NCI-H2196 treated with DMSO at 0.1 percent for 48 hours (cell line): ENCODE results near the gene EEFSEC.
"Not testable (repeated sequence)": the region's sequence is repeated elsewhere in the genome, so short reads cannot be mapped to it uniquely, and the experiment has no call there.

Source experiments
- DNase-seq: peaks from one replicate; lab custom pipeline; 2025; ENCODE audit not compliant: unreplicated experiment; lab: John Stamatoyannopoulos, UW

Gene EEFSEC

DNA sequence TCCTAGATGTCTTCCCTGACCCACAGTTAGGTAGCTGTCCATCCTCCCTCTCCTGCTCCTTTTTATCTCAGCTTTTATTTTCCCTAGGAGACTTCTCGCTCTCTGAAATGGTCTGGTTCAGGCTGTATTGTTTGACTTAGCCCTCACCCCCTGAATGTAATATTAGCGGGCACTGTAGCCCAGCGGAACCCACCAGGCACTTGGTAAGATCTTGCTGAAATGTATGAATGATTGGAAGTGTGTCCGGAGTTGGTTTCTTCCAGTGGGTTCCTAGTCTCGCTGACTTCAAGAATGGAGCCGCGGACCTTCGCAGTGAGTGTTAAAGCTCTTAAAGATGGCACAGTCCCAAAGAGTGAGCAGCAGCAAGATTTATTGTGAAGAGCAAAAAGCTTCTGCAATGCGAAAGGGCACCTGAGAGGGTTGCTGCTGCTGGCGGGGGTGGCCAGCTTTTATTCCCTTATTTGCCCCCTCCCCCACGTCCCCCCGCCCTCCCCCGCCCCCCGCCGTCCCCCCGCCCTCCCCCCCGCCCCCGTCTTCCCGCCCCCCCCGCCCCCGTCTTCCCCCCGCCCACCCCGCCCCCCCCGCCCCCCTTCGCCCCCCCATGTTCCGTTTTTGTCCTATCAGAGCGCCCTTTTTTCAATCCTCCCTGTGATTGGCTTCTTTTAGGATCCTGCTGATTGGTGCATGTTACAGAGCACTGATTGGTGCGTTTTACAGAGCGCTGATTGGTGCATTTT lies 694 bp upstream of the EEFSEC start:
- peak; percentile 92 for DNase-seq

DNA sequence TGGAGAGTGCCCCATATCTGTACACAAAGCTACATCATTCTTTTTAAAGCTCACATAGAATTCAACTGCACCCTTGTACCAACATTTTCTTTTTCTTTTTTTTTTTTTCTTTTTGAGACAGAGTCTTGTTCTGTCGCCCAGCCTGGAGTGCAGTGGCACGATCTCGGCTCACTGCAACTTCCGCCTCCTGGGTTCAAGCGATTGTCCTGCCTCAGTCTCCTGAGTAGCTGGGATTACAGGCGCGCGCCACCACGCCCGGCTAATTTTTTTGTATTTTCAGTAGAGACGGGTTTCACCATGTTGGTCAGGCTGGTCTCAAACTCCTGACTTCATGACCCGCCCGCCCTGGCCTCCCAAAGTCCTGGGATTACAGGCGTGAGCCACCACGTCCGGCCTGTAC lies 1.1 kb downstream of the EEFSEC start:
- not testable (repeated sequence) for DNase-seq

DNA sequence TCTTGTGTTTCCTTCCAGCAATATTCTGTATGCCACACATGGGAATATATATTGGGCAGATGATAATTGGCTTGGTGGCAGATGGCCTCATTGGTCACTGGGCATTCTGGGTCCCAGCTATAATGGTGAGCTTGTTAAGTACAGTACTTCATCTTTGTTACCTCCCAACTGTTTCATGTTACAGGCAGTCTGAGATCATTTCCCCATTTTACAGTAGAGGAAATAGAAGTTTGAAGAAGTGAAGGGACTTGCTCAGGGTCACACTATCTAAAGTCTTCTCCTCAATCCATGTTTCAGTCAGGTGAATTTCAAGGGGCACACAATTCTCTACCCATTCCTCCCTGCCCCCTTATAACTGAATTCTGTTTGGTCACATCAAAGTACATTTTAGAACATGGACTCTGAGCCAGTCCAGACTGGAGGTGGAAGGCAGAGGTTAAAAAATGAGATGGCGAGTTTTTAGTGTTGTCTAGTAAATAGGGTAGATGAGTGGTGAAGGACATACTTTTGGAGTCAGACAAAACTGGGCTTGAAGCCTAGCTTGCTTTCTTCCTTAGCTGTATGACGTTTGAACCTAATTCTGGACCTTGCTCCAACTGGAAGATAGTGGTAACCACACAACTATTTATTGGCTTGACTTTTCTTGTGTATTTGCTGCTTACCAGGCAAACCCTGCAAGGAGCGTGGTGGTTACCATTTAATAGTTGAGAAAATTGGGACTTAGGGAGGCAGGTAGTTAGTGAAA lies 2.5 kb downstream of the EEFSEC start:
- no peak for DNase-seq

DNA sequence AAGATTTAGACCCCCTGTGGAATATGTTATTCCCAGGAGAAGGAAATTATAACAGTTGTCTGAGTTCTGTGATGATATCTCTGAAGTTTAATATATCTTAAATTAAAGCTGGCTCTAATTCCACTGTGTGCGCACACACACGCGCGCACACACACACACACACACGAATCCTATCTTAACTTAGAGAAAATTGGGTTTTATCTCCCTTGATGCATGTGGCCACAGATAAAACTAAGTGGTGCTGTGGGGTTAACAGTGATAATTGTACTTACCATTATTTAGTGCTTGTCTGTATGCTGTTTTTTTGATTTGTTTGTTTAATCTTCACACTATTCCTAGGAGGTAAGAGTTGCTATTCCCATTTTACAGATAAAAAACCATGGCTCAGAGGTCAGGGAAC lies 7.4 kb downstream of the EEFSEC start:
- DNase-seq: no peak

DNA sequence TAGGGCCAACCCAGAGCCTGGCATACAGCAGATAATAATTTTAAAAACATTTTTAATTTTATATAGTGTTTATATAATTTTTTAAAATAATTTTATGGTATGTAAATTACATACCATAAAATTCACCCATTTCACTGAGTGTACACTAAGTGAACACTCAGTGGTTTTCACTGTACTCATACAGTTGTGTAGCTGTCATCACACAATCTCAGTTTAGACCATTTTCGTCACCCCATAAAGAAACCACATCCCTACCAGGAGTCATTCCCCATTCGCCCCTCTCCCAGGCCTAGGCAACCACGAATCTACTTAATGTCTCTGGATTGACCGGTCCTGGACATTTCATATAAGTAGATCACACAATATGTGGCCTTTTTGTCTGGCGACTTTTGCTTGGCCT lies 10.2 kb downstream of the EEFSEC start:
- no peak for DNase-seq

DNA sequence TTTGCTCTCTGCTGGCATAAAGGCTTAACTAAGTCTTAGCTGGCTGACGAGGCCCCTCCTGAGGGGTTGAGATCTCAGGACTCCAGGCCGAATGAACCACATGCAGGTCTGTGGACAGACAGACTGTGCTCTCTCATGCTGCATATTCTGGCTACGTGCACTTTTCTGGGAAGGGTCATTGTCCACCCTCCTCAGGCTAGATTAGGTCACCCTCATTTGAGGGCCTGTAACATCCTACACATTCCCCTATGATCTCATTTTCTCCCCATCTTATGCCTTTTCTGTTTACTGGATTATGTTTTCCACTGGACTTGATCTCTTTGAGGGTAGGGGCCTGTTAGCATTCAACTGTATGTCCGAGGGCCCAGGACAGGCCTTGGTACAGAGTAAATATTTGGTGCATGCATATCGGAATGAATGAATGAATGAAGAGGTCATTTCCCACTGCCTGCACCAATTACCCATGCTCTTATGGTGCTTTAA lies 13.7 kb downstream of the EEFSEC start:
- no peak for DNase-seq

DNA sequence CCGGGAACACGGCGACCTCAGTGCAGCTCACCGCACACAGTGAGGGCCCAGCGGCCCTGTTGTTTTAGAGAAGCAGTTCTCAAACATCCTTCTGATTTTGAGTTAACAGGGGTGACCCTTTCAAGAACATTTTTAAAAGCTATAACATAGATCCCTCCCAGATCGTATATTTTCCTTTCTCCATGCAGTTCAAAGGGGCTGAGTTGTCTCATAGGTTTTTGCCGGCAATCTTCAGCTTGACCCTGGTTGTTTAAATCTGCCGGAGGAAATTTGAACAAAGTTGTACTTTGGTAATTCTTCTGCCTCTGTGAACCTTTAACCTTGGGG lies 14.3 kb downstream of the EEFSEC start:
- no peak for DNase-seq

DNA sequence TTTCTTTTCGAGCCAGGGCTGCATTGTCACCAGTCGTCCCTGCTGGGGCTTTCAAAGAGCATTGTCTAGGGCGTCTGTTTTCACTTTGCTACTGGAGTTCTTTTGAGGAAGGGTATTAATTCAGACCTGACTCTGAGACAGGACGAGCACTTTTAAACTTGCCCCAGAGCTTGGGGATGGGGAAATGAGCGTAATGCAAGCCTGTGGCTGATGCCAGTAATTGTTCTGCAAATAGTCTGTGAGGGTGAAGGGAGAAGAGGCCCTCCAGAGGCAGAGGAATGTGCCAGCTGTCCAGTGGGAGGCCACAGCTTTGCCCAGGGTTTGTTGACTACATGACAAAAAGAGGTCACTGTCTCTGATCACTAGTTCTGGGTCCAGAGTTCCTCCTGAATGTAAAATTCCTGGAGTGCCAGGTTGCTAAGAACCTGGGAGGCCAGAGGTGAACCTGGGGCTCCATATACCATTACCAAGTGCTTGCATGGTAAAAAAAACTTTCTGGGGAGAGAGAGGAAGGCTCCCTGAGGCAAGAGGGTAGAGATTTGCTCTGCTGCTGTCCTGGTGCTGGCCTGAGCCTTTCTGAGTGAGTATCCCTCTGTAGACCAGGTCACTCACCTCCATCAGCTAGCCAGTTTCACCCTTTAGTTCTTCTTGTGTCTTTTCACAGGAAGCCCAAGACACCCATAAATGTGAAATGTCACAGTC lies 14.8 kb downstream of the EEFSEC start:
- DNase-seq: no peak

DNA sequence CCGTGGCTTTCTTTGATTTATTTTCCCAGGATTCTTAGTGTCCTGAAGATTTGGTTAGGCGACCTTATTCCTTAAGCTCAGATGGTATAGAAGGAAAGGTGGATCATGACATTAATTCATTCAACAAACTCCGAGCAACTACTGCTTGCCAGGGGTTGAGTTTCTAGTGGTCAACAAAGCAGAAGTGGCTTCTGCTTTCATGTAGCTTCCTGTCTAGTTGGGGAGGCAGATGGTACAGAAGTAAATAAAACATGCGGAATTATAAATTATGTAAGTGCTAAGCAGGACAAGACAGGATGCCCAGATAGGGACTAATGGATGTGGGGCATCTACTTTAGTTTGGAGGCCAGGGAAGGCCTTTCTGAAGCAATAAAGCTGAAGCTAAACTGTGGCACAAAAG lies 15.6 kb downstream of the EEFSEC start:
- no peak for DNase-seq

DNA sequence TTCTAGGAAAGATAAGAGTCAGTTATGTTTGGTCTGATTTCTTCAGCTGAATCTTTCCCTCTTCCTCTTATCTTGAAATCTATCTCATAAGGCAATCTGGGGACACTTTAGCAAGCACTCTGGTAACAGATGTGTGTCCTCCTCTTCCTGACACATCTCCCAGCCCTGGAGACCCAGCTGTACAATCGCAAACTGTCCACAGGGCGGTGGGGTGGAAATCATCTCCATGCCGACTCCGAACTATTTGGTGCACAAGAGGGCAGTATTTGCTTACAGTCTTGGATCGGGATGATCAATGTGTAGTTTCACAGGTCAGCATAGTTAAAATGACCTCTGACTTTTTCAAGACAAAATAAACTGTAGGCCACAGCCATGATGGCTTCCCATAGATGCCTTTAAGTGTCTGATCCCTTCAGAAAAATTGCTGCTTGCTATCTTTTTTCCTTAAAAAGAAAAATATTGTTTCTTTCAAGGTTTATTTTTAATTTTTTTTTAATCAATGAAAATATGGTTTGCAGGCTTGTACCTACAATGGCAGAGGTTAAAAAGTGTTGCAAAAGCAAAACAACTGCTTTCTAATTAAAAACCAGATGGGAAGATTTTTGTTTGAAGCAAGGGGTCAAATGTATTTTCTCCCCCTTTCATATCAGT lies 17.7 kb downstream of the EEFSEC start:
- DNase-seq: peak; percentile 73

DNA sequence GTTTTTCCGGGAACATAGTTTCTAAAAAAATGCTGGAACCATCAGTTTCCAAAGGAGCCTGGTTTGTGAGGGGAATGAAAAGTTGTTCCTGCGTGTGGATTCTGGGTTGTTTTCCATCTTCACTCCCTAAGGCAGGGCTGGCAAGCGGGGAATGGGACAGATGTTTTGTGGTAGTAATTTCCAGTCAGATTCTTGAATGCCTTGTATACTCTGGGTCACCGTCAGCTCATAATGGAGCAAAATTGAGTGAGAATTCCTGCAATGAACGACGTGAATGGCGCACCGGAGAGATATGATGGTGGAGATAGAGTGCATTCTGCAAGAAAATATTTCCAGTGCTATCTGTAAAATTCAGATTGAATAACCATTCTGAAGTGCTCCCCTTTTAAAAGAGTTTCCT lies 19.9 kb downstream of the EEFSEC start:
- no peak for DNase-seq

DNA sequence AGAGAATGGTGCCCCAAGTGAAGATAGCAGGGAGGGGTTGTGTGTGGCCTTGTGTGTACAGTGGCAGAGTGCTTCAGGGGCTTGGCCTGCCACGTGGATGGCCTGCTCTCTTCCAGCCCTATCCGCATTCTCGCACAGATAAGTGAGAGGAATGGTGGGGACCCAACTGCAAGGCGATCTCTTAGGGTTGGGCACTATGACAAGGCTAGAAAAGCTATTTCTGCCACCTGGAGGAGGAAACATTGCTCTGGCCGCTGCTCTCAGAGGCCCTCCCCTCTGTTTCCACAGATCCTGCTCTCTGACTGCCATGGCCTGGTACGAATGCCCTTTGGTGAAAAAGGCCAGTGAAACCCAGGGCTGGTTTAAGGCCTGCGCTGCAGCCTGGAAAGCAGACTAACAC lies 20.6 kb downstream of the EEFSEC start:
- DNase-seq: no peak

DNA sequence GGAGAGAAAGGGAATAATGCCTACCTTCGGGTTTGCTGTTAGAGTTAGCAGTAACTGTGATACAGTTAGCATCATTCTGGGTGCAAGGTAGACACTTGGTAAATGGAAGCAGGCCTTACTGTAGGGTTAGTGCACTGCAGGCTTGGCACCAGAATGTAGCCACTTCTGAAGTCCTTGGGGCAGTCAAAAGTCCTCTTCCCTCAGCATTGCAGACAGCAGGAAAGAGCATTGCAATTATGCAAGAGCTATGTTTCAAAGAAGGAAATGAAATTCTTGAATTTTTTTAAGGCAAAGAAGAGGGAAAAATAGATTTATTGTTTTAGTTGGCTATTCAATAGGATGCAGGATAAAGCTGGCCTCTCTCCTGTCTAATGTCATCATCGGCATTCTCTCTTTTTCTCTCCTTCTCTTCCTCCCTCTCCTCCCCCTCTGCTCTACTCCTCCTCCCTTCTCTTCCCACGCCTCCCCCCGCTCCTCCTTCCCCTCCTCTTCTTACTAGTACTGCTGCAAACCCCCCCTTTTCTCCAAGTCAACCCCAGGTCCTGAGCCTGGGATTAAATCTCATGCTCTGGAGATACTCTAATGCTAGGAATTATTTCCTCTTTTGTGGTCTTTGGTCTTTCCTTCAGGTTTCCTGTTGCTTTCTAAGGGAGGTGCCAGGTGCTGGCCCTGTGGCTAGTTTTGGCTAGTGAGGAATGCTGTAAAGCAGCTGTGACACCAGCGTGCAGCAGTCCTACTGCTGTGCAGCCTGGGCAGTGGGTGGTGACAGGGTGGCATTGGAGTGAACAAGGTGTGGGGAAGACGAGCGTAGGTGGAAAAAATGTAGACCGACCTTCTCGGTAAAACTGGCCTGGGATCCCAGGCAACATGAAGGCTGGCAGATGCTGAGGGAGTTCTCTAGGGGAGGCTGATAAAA lies 21.7 kb downstream of the EEFSEC start:
- DNase-seq: no peak

DNA sequence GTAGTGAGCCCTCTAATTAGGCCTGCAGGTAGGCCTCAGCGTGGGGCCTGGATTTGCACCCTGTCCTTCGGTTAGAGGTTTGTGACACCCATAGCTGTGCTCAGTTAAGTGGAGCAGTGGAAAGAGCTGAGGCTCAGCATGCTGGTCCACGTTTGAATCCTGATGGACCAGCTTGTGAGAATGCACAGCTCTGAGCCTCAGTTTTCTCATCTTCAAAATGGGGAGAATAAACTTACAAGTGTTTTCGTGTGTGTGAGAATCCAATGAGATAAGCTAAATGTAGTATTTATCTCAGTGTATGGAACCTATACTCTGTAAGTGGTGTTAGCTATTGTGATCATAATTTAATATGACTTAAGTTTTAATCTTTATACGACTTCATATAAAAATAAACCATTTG lies 22.5 kb downstream of the EEFSEC start:
- no peak for DNase-seq

DNA sequence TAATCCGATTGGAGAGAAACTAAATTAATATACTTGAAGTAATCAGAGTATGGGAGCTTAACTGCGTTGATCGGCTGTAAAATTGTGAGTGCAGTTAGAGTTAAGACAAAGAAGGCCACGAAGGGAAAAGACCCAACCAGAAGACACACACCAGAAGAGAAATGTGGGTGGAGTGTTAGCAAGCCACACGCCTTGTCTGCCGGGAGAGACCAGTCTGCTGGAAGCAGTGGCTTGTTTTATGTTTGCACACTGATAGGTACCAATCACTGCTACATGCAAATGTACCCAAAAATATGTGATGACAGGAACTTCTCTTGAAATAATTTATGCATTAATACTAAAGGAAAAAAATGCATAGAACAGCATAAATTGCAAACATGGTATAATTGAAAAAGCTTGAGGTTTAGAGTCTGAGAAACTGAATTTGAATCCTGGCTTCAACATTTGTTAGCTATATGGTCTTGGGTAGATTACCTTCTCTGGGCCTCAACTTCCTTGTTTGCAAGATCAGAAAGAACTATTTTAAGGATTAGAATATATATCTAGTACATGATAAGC lies 23.1 kb downstream of the EEFSEC start:
- DNase-seq: no peak

DNA sequence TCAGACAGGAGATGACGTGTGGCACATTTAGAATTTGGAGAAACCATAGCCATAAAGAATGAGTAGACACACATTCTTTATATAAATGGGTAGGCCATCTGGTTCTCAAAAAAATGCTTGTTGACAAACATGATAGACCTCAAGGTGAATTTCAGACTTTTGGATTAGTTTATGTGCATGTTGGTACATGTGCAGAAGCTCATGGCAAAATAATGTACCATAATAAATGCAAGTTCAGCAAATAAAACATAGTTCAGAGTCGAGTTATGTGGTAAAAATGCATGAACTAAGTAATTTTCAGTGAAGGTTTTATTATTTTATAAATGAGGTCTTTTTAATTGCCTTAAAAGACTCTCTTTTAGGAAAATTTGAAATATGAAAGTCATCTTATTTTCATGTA lies 24.6 kb downstream of the EEFSEC start:
- no peak for DNase-seq

DNA sequence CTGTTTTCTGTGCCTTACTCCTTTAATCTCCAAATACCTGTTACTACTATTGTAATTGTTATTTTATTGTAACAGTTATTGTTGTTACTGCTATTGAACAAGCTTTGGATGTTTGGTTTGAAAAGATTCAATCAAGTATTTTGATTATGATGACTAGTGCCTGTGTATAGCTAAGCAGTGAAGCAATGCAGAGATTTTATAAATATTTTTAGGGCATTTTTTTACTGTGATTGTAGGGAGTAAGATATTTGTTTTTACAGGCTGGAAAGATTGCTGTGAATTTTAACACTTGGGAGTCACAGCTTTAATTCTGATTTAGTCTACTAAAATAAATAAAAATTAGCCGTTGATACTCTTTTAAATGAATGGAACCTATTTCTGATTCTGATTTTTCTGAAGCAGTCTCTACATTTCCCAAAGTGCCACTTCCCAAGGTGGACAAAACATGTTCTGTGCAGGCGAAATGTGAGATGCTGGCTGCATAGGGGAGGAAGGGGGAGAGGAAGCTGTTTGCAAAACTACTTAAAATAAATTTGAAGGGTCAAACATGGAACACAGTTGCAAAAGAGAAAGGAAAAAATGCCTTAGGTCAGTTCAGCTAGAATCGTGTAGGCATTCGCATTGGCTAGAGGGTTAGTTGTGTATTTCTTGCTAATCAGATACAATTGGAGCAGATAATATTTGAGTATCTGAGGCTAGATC lies 25.7 kb downstream of the EEFSEC start:
- no peak for DNase-seq

DNA sequence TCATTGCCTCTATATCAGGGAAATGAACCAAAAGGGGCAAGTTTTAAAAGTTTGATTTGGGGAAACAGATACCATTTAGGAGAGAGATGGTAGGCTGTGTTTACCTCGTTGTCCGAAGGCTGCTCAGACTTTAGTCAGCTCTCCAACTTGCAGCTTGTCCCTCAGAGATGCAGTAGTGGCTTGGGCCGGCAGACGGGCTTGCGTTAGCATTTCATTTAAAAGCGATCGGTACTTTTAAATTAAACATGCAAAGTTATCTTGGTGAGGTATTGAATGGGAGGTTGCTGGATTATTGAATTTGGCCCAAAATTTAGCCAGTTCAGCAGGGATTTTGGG lies 26.2 kb downstream of the EEFSEC start:
- no peak for DNase-seq

DNA sequence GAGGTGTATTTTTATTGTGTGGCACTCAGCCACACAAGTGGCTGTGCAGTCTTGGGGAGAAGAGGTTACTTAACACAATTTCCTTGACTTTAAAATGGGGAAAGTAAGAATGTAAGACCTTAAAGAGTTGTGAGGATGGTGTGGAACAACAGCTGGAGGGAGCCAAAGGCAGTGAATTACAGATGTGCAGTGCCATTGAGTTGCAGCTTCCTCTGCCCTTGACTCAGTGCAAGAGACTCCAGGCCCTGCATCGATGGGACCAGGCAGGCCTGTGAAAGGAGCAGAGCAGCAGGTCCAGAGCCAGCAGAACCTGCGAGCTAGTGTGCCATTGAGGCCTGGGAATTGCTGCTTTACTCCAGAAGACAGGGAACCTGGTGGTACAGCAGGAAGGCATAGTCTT lies 27.2 kb downstream of the EEFSEC start:
- DNase-seq: no peak

DNA sequence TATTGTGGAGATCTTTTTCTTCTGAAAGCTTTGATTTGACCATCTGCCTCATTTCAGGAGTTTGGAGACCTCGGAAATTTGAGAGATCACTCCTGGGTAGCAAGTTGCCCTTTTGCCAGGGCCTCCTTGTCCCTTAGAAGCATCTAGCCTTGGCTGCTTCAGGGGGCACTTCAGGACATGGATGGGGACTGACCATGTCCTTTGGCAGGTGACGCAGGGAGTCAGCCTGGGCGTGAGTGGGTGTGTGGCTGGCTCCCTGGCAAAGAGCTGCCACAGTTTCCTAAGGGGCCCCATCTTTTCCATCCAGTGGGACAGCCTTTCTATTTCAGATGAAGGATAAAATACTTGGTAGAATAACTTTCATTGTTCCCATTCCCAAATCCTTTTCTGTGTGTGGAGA lies 27.6 kb downstream of the EEFSEC start:
- DNase-seq: no peak
